Peyer's patch (tissue), 4 donors: ENCODE data around the gene CDK5RAP1. TPM values are rescaled to one million over a fixed set of nuclear protein-coding genes. Genes with fewer than 3 reads are reported as not detected.
A peak's percentile ranks its signal among the peaks of the same experiment; 100 is the strongest.

ENCODE experiments used
- DNase-seq, 3 donors: peaks; one replicate each; pipeline ENCODE4 v3.0.0-alpha.2; 2017 to 2019
- H3K27ac ChIP-seq, 4 donors: fragments of 200-600 bp; sonication (generic); one replicate each; pipeline ENCODE4 v1.5.1; 2016 to 2019
- H3K27me3 ChIP-seq, 2 donors: fragments of 200-600 bp; sonication (generic); one replicate each; pipeline ENCODE4 v1.5.1; 2019
- H3K36me3 ChIP-seq, 3 donors: fragments of 200-600 bp; sonication (generic); one replicate each; pipeline ENCODE4 v1.5.1; 2016 to 2019
- H3K4me1 ChIP-seq, 4 donors: fragments of 200-600 bp; sonication (generic); one replicate each; pipeline ENCODE4 v1.5.1; 2016 to 2019
- H3K4me3 ChIP-seq, 4 donors: fragments of 200-600 bp; sonication (generic); 1 replicate in 3 of 4; 2 replicates in 1 of 4; pipeline ENCODE4 v1.5.1; 2016 to 2019; ENCODE audit warnings: mild to moderate bottlenecking in 1 of 4
- H3K9me3 ChIP-seq, 4 donors: fragments of 200-600 bp; sonication (generic); one replicate each; pipeline ENCODE4 v1.5.1; 2016 to 2019; ENCODE audit warnings: mild to moderate bottlenecking in 1 of 4
- CTCF ChIP-seq, 6 experiments: fragments of 450-650 bp in 4 of 6; fragments of 200-600 bp in 2 of 6; sonication (generic) in 1 of 6; IDR thresholded peaks; one replicate each; pipeline ENCODE4 v1.5.1; 2017 to 2019; ENCODE audit warnings: antibody characterized with exemption in 6 of 6, mild to moderate bottlenecking in 3 of 6, moderate library complexity in 1 of 6
- POLR2A ChIP-seq, 2 donors: fragments of 450-650 bp; IDR thresholded peaks; one replicate each; pipeline ENCODE4 v1.5.1; 2017; ENCODE audit warnings: antibody characterized with exemption in 2 of 2, mild to moderate bottlenecking in 2 of 2, moderate library complexity in 2 of 2
- total RNA-seq, 4 donors: library from RNA; depleted of rRNA; stranded (reverse); fragments of >200 nt; gene quantifications; one replicate each; pipeline ENCODE4 v1.1.0, GENCODE V29; 2016

CDK5RAP1 gene
- total RNA-seq, 4 donors from 2014 or later: 23.5 to 47.0 (median 30.9) TPM

GRCh38 chr20:33372993-33373441, 28.3 kb downstream of the CDK5RAP1 start:
- DNase-seq: no peak
- no peak for TF ChIP-seq CTCF (IDR thresholded peaks at IDR 0.05)
- TF ChIP-seq POLR2A (IDR thresholded peaks at IDR 0.05): no peak
- no peak overlapping the region for H3K4me3 ChIP-seq
- H3K27ac ChIP-seq: peak overlapping the region; percentile 16 to 56 (median 44)
- H3K9me3 ChIP-seq: no peaks in the 10 kb centered on the region
- H3K4me1 ChIP-seq: peaks cover 0 to 11% (median 0%) of the 10 kb centered on the region in 4 donors
- no peaks in the 10 kb centered on the region for H3K27me3 ChIP-seq
- peaks cover 0 to 61% (median 0%) of the 10 kb centered on the region in 3 donors for H3K36me3 ChIP-seq

- DNase-seq: peak in 2 of 3 donors; percentile 72 to 89
- H3K4me1 ChIP-seq: peaks cover 0 to 11% (median 0%) of the 10 kb centered on the region in 4 donors
- H3K36me3 ChIP-seq: peaks cover 0 to 76% (median 0%) of the 10 kb centered on the region in 3 donors
- H3K9me3 ChIP-seq: no peaks in the 10 kb centered on the region
- TF ChIP-seq POLR2A (IDR thresholded peaks at IDR 0.05): peak in 1 of 2 donors; percentile 34
- no peak for TF ChIP-seq CTCF (IDR thresholded peaks at IDR 0.05)
- no peaks in the 10 kb centered on the region for H3K27me3 ChIP-seq
- peak overlapping the region; percentile 77 to 89 (median 80) for H3K27ac ChIP-seq
- no peak overlapping the region for H3K4me3 ChIP-seq
These were observed 31.0 kb downstream of the CDK5RAP1 start for GRCh38 chr20:33370291-33370690.

- Histone ChIP-seq H3K27me3 (no peaks in the 10 kb centered on the region), H3K27ac (no peak overlapping the region), H3K9me3 (no peaks in the 10 kb centered on the region), H3K4me3 (no peak overlapping the region), H3K36me3 (peaks cover 0 to 88% (median 3%) of the 10 kb centered on the region in 3 donors), H3K4me1 (no peaks in the 10 kb centered on the region)
- TF ChIP-seq CTCF (IDR thresholded peaks at IDR 0.05) (no peak), POLR2A (IDR thresholded peaks at IDR 0.05) (no peak)
- DNase-seq: no peak
These were observed 38.4 kb downstream of the CDK5RAP1 start for GRCh38 chr20:33362898-33363297.

- no peak overlapping the region for H3K4me3 ChIP-seq
- no peaks in the 10 kb centered on the region for H3K4me1 ChIP-seq
- no peak for TF ChIP-seq CTCF (IDR thresholded peaks at IDR 0.05)
- no peak for TF ChIP-seq POLR2A (IDR thresholded peaks at IDR 0.05)
- peaks cover 0 to 63% (median 3%) of the 10 kb centered on the region in 3 donors for H3K36me3 ChIP-seq
- H3K27ac ChIP-seq: no peak overlapping the region
- no peaks in the 10 kb centered on the region for H3K9me3 ChIP-seq
- no peaks in the 10 kb centered on the region for H3K27me3 ChIP-seq
- DNase-seq: peak in 1 of 3 donors; percentile 8
These were observed 41.7 kb downstream of the CDK5RAP1 start for GRCh38 chr20:33359399-33360261.

GRCh38 chr20:33353013-33353402, 48.3 kb downstream of the CDK5RAP1 start:
- peaks cover 0 to 5% (median 0%) of the 10 kb centered on the region in 3 donors for H3K36me3 ChIP-seq
- TF ChIP-seq CTCF (IDR thresholded peaks at IDR 0.05): no peak
- no peak for TF ChIP-seq POLR2A (IDR thresholded peaks at IDR 0.05)

More at GRCh38 chr20:33353013-33353402, 48.3 kb downstream of the CDK5RAP1 start:
- peak in 1 of 3 donors; percentile 18 for DNase-seq
- H3K9me3 ChIP-seq: no peaks in the 10 kb centered on the region
- no peak overlapping the region for H3K4me3 ChIP-seq
- H3K27ac ChIP-seq: no peak overlapping the region
- H3K27me3 ChIP-seq: no peaks in the 10 kb centered on the region
- H3K4me1 ChIP-seq: no peaks in the 10 kb centered on the region
